HL-60 (cell line): ENCODE results near the gene C5orf58.

Experiments used
- DNase-seq, 2 experiments: peaks; one replicate each; pipeline ENCODE4 v3.0.0-alpha.2; 2010 to 2020; ENCODE audit warnings: low read depth in 1 of 2, low spot score in 1 of 2
- H3K27ac ChIP-seq: fragments of 250-450 bp; sonication (Bioruptor Pico); replicated peaks from 2 replicates; pipeline ENCODE4 v1.5.1; 2020; ENCODE audit warnings: mild to moderate bottlenecking, moderate library complexity
- H3K27me3 ChIP-seq: fragments of 250-450 bp; sonication (Bioruptor Pico); 2 replicates; pipeline ENCODE4 v1.5.1; 2021; ENCODE audit warnings: mild to moderate bottlenecking, moderate library complexity; ENCODE audit not compliant: insufficient read depth, poor library complexity, severe bottlenecking
- H3K4me3 ChIP-seq: replicated peaks from 2 replicates; pipeline ENCODE4 v1.5.1; 2011; ENCODE audit warnings: mild to moderate bottlenecking, control low read depth, low read length; ENCODE audit not compliant: insufficient read depth
- GABPA ChIP-seq: IDR thresholded peaks from 2 replicates; pipeline ENCODE4 v1.6.1; 2012; ENCODE audit warnings: low read depth
- POLR2AphosphoS5 ChIP-seq: IDR thresholded peaks from 2 replicates; pipeline ENCODE4 v1.6.1; 2012; ENCODE audit warnings: low read depth
- SPI1 ChIP-seq: IDR thresholded peaks from 2 replicates; pipeline ENCODE4 v1.6.1; 2012; ENCODE audit warnings: low read depth, mild to moderate bottlenecking, borderline replicate concordance
- TF ChIP-seq, protein P1 (sequence below): IDR thresholded peaks from one replicate; pipeline ENCODE4 v1.5.1; 2011; ENCODE audit warnings: low read length, control low read depth, inconsistent platforms; ENCODE audit not compliant: insufficient read depth
- TF ChIP-seq, protein P2 (sequence below): IDR thresholded peaks from 2 replicates; pipeline ENCODE4 v1.6.1; 2012; ENCODE audit warnings: low read depth; ENCODE audit not compliant: insufficient replicate concordance

C5orf58 gene

GRCh38 chr5:170288551-170288950 lies 55.8 kb downstream of the C5orf58 start:
- Histone ChIP-seq H3K27me3 (no peaks in the 10 kb centered on the region), H3K27ac (peak overlapping the region; percentile 84), H3K4me3 (no peak overlapping the region)
- no peak for TF ChIP-seq GABPA
- TF ChIP-seq, protein P1, sequence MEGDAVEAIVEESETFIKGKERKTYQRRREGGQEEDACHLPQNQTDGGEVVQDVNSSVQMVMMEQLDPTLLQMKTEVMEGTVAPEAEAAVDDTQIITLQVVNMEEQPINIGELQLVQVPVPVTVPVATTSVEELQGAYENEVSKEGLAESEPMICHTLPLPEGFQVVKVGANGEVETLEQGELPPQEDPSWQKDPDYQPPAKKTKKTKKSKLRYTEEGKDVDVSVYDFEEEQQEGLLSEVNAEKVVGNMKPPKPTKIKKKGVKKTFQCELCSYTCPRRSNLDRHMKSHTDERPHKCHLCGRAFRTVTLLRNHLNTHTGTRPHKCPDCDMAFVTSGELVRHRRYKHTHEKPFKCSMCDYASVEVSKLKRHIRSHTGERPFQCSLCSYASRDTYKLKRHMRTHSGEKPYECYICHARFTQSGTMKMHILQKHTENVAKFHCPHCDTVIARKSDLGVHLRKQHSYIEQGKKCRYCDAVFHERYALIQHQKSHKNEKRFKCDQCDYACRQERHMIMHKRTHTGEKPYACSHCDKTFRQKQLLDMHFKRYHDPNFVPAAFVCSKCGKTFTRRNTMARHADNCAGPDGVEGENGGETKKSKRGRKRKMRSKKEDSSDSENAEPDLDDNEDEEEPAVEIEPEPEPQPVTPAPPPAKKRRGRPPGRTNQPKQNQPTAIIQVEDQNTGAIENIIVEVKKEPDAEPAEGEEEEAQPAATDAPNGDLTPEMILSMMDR: no peak
- TF ChIP-seq, protein P2, sequence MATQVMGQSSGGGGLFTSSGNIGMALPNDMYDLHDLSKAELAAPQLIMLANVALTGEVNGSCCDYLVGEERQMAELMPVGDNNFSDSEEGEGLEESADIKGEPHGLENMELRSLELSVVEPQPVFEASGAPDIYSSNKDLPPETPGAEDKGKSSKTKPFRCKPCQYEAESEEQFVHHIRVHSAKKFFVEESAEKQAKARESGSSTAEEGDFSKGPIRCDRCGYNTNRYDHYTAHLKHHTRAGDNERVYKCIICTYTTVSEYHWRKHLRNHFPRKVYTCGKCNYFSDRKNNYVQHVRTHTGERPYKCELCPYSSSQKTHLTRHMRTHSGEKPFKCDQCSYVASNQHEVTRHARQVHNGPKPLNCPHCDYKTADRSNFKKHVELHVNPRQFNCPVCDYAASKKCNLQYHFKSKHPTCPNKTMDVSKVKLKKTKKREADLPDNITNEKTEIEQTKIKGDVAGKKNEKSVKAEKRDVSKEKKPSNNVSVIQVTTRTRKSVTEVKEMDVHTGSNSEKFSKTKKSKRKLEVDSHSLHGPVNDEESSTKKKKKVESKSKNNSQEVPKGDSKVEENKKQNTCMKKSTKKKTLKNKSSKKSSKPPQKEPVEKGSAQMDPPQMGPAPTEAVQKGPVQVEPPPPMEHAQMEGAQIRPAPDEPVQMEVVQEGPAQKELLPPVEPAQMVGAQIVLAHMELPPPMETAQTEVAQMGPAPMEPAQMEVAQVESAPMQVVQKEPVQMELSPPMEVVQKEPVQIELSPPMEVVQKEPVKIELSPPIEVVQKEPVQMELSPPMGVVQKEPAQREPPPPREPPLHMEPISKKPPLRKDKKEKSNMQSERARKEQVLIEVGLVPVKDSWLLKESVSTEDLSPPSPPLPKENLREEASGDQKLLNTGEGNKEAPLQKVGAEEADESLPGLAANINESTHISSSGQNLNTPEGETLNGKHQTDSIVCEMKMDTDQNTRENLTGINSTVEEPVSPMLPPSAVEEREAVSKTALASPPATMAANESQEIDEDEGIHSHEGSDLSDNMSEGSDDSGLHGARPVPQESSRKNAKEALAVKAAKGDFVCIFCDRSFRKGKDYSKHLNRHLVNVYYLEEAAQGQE: no peak
- no peak for TF ChIP-seq POLR2AphosphoS5
- TF ChIP-seq SPI1: no peak
- DNase-seq: no peak

GRCh38 chr5:170289121-170289520 lies 56.3 kb downstream of the C5orf58 start:
- TF ChIP-seq POLR2AphosphoS5: no peak
- TF ChIP-seq, protein P1: no peak
- TF ChIP-seq, protein P2: no peak
- no peak for TF ChIP-seq GABPA
- TF ChIP-seq SPI1: no peak
- DNase-seq: no peak
- H3K4me3 ChIP-seq: no peak overlapping the region
- no peaks in the 10 kb centered on the region for H3K27me3 ChIP-seq
- peak overlapping the region; percentile 84 for H3K27ac ChIP-seq

GRCh38 chr5:170289764-170290163 lies 57.0 kb downstream of the C5orf58 start:
- Histone ChIP-seq H3K4me3 (no peak overlapping the region), H3K27ac (peak overlapping the region; percentile 84), H3K27me3 (no peaks in the 10 kb centered on the region)
- TF ChIP-seq POLR2AphosphoS5 (no peak), SPI1 (peak; percentile 76)
- TF ChIP-seq, protein P1: no peak
- peak in 1 of 2 experiments; percentile 46 for DNase-seq

GRCh38 chr5:170290498-170290897 lies 57.7 kb downstream of the C5orf58 start:
- peak overlapping the region; percentile 84 for H3K27ac ChIP-seq
- peak in 1 of 2 experiments; percentile 88 for DNase-seq
- no peak overlapping the region for H3K4me3 ChIP-seq
- TF ChIP-seq, protein P2: no peak
- TF ChIP-seq POLR2AphosphoS5: peak; percentile 51
- no peaks in the 10 kb centered on the region for H3K27me3 ChIP-seq
